NCI-H2171 (cell line): ENCODE results near the gene FARP1.
A peak's percentile ranks its signal among the peaks of the same experiment; 100 is the strongest.

Experiments
- DNase-seq: peaks from one replicate; lab custom pipeline; 2025; lab: John Stamatoyannopoulos, UW

FARP1 gene

GRCh38 chr13:98200211-98200878 lies 57.5 kb downstream of the FARP1 start:
- DNase-seq, result no peak

GRCh38 chr13:98201189-98201588 lies 58.3 kb downstream of the FARP1 start:
- DNase-seq, result no peak

GRCh38 chr13:98201984-98202383 lies 59.1 kb downstream of the FARP1 start:
- DNase-seq, result peak; percentile 20

GRCh38 chr13:98203646-98204326 lies 60.9 kb downstream of the FARP1 start:
- DNase-seq, result no peak

- DNase-seq, result no peak
Observed at GRCh38 chr13:98204546-98204945, 61.7 kb downstream of the FARP1 start.

- DNase-seq, result no peak
Observed at GRCh38 chr13:98206946-98207345, 64.1 kb downstream of the FARP1 start.

- DNase-seq, result no peak
Observed at GRCh38 chr13:98207416-98207815, 64.5 kb downstream of the FARP1 start.

- DNase-seq, result no peak
Observed at GRCh38 chr13:98208606-98209005, 65.7 kb downstream of the FARP1 start.

GRCh38 chr13:98212763-98213162 lies 69.9 kb downstream of the FARP1 start:
- no peak for DNase-seq

- no peak for DNase-seq
Observed at GRCh38 chr13:98213354-98213753, 70.5 kb downstream of the FARP1 start.

- DNase-seq, result peak; percentile 75
Observed at GRCh38 chr13:98214008-98214643, 71.2 kb downstream of the FARP1 start.

- DNase-seq, result no peak
Observed at GRCh38 chr13:98214707-98215106, 71.8 kb downstream of the FARP1 start.

- DNase-seq, result no peak
Observed at GRCh38 chr13:98215508-98215907, 72.6 kb downstream of the FARP1 start.

GRCh38 chr13:98216135-98216565 lies 73.3 kb downstream of the FARP1 start:
- no peak for DNase-seq

- no peak for DNase-seq
Observed at GRCh38 chr13:98216711-98217285, 73.9 kb downstream of the FARP1 start.

GRCh38 chr13:98217597-98217996 lies 74.7 kb downstream of the FARP1 start:
- no peak for DNase-seq

- no peak for DNase-seq
Observed at GRCh38 chr13:98219685-98220084, 76.8 kb downstream of the FARP1 start.

- DNase-seq, result no peak
Observed at GRCh38 chr13:98220271-98220791, 77.4 kb downstream of the FARP1 start.

- DNase-seq, result no peak
Observed at GRCh38 chr13:98221234-98221633, 78.3 kb downstream of the FARP1 start.

GRCh38 chr13:98222081-98222554 lies 79.2 kb downstream of the FARP1 start:
- no peak for DNase-seq

GRCh38 chr13:98222816-98223215 lies 79.9 kb downstream of the FARP1 start:
- DNase-seq, result no peak

GRCh38 chr13:98223741-98224140 lies 80.8 kb downstream of the FARP1 start:
- DNase-seq, result no peak

GRCh38 chr13:98224557-98224956 lies 81.7 kb downstream of the FARP1 start:
- DNase-seq, result no peak
